IMR-90 (cell line): ENCODE results near the gene TRPM3. TPM values are rescaled to one million over a fixed set of nuclear protein-coding genes. Genes with fewer than 3 reads are reported as not detected.

Experiments
- ATAC-seq: fragments of 200-7000 bp; cut with Tn5 transposase; 2 replicates; pipeline ENCODE4 v1.9.1; 2020; ENCODE audit warnings: low read depth, mild to moderate bottlenecking, moderate library complexity
- BruUV-seq: library from RNA; stranded (reverse); fragments of 400-500 nt; replicated peaks from 2 replicates; lab custom pipeline; 2021; lab: Mats Ljungman, UMichigan
- CTCF ChIA-PET: fragments of 300-600 bp; formaldehyde crosslinking; extraction: SDS; loops from one replicate; lab custom pipeline; 2021; ENCODE audit warnings: antibody characterized with exemption; lab: Yijun Ruan, JAX
- POLR2A ChIA-PET: fragments of 300-600 bp; sonication (Branson Sonifier 250); formaldehyde crosslinking; loops from one replicate; lab custom pipeline; 2022; ENCODE audit warnings: antibody characterized with exemption; ENCODE audit not compliant: unreplicated experiment; lab: Charles Lee
- DNase-seq: peaks from one replicate; pipeline ENCODE4 v3.0.0; 2013
- H2AFZ ChIP-seq: replicated peaks from 2 replicates; pipeline ENCODE3; 2013; ENCODE audit warnings: low read length, mild to moderate bottlenecking; ENCODE audit not compliant: poor library complexity
- H2AK5ac ChIP-seq: 2 replicates; pipeline ENCODE4 v1.6.1; 2013; ENCODE audit warnings: low read depth, low read length, inconsistent platforms
- H2AK9ac ChIP-seq: replicated peaks from 2 replicates; pipeline ENCODE3; 2013; ENCODE audit warnings: mild to moderate bottlenecking, low read depth, low read length, moderate library complexity; ENCODE audit not compliant: poor library complexity
- H2BK120ac ChIP-seq: 2 replicates; pipeline ENCODE4 v1.6.1; 2013; ENCODE audit warnings: low read depth, low read length, inconsistent platforms
- H2BK15ac ChIP-seq: 3 replicates; pipeline ENCODE4 v1.6.1; 2013; ENCODE audit warnings: low read depth, low read length, inconsistent platforms
- H2BK20ac ChIP-seq: 2 replicates; pipeline ENCODE4 v1.6.1; 2013; ENCODE audit warnings: low read depth, mild to moderate bottlenecking, inconsistent platforms, low read length, moderate library complexity
- H2BK5ac ChIP-seq: 2 replicates; pipeline ENCODE4 v1.6.1; 2013; ENCODE audit warnings: mild to moderate bottlenecking, low read depth, low read length, inconsistent platforms; ENCODE audit not compliant: poor library complexity, severe bottlenecking
- H3K14ac ChIP-seq: replicated peaks from 2 replicates; pipeline ENCODE4 v1.6.1; 2013; ENCODE audit warnings: low read depth, low read length, inconsistent platforms
- H3K18ac ChIP-seq: 2 replicates; pipeline ENCODE4 v1.6.1; 2013; ENCODE audit warnings: low read depth, low read length, control low read depth
- H3K23ac ChIP-seq: 2 replicates; pipeline ENCODE4 v1.6.1; 2013; ENCODE audit warnings: low read depth, low read length, inconsistent platforms
- H3K27ac ChIP-seq: 2 replicates; pipeline ENCODE4 v1.5.1; 2013; ENCODE audit warnings: mild to moderate bottlenecking, control low read depth, low read length; ENCODE audit not compliant: insufficient read depth
- H3K27me3 ChIP-seq: 2 replicates; pipeline ENCODE4 v1.6.1; 2013; ENCODE audit warnings: low read length; ENCODE audit not compliant: control insufficient read depth, insufficient read depth
- H3K36me3 ChIP-seq: 2 replicates; pipeline ENCODE4 v1.6.1; 2013; ENCODE audit warnings: low read length, mixed read lengths; ENCODE audit not compliant: control insufficient read depth, insufficient read depth
- H3K4ac ChIP-seq: 2 replicates; pipeline ENCODE4 v1.6.1; 2013; ENCODE audit warnings: low read depth, low read length, inconsistent platforms
- H3K4me1 ChIP-seq: 2 replicates; pipeline ENCODE4 v1.6.1; 2013; ENCODE audit warnings: low read length, mixed read lengths; ENCODE audit not compliant: control insufficient read depth, insufficient read depth
- H3K4me2 ChIP-seq: 2 replicates; pipeline ENCODE4 v1.6.1; 2013; ENCODE audit warnings: low read depth, mild to moderate bottlenecking, control low read depth, low read length, moderate library complexity
- H3K4me3 ChIP-seq: 2 replicates; pipeline ENCODE4 v1.5.1; 2013; ENCODE audit warnings: low read depth, mild to moderate bottlenecking, control low read depth, low read length, moderate library complexity; ENCODE audit not compliant: insufficient read depth
- H3K56ac ChIP-seq: 2 replicates; pipeline ENCODE4 v1.6.1; 2013; ENCODE audit warnings: low read length, inconsistent platforms; ENCODE audit not compliant: insufficient read depth; ENCODE audit errors: extremely low read depth
- H3K79me1 ChIP-seq, 2 experiments: 2 replicates each; pipeline ENCODE4 v1.6.1; 2013; ENCODE audit warnings: low read length in 2 of 2, inconsistent platforms in 1 of 2, low read depth in 1 of 2
- H3K9ac ChIP-seq: 2 replicates; pipeline ENCODE4 v1.6.1; 2013; ENCODE audit warnings: low read depth, low read length, control low read depth
- H3K9me1 ChIP-seq: 2 replicates; pipeline ENCODE4 v1.6.1; 2013; ENCODE audit warnings: low read length, inconsistent platforms; ENCODE audit not compliant: insufficient read depth
- H3K9me3 ChIP-seq: 2 replicates; pipeline ENCODE4 v1.6.1; 2013; ENCODE audit warnings: low read length; ENCODE audit not compliant: control insufficient read depth, insufficient read depth
- H4K20me1 ChIP-seq: 2 replicates; pipeline ENCODE4 v1.6.1; 2013; ENCODE audit warnings: low read length, inconsistent platforms; ENCODE audit not compliant: insufficient read depth
- H4K5ac ChIP-seq: 2 replicates; pipeline ENCODE4 v1.6.1; 2013; ENCODE audit warnings: mild to moderate bottlenecking, low read depth, low read length, control low read depth
- H4K8ac ChIP-seq, 2 experiments: 2 replicates each; pipeline ENCODE4 v1.6.1; 2013; ENCODE audit warnings: low read depth in 2 of 2, low read length in 2 of 2, control low read depth in 1 of 2, inconsistent platforms in 1 of 2
- H4K91ac ChIP-seq: 2 replicates; pipeline ENCODE4 v1.6.1; 2013; ENCODE audit warnings: low read depth, low read length, inconsistent platforms; ENCODE audit not compliant: insufficient read depth
- BHLHE40 ChIP-seq: fragments of 150-350 bp; IDR thresholded peaks from 2 replicates; pipeline ENCODE4 v1.6.1; 2016; ENCODE audit warnings: mild to moderate bottlenecking, low read depth, low read length
- CEBPB ChIP-seq: IDR thresholded peaks from 2 replicates; pipeline ENCODE4 v1.6.1; 2012; ENCODE audit warnings: low read depth, low read length, improper control_type of control experiment
- CHD1 ChIP-seq: IDR thresholded peaks from 2 replicates; pipeline ENCODE4 v1.6.1; 2012; ENCODE audit warnings: low read depth, low read length, improper control_type of control experiment
- MAFK ChIP-seq: IDR thresholded peaks from 2 replicates; pipeline ENCODE4 v1.6.1; 2012; ENCODE audit warnings: low read depth, low read length, improper control_type of control experiment
- MAZ ChIP-seq: IDR thresholded peaks from 2 replicates; pipeline ENCODE4 v1.6.1; 2012; ENCODE audit warnings: low read depth, mild to moderate bottlenecking, low read length, improper control_type of control experiment, moderate library complexity, borderline replicate concordance
- NFE2L2 ChIP-seq: fragments of 150-350 bp; IDR thresholded peaks from 2 replicates; pipeline ENCODE4 v1.6.1; 2016; ENCODE audit warnings: low read depth, mild to moderate bottlenecking, low read length
- POLR2A ChIP-seq: IDR thresholded peaks from 2 replicates; pipeline ENCODE4 v1.6.1; 2012; ENCODE audit warnings: mild to moderate bottlenecking, low read depth, low read length
- RAD21 ChIP-seq: IDR thresholded peaks from 2 replicates; pipeline ENCODE4 v1.6.1; 2012; ENCODE audit warnings: low read length, improper control_type of control experiment
- RCOR1 ChIP-seq: IDR thresholded peaks from 2 replicates; pipeline ENCODE4 v1.6.1; 2012; ENCODE audit warnings: mild to moderate bottlenecking, low read length, improper control_type of control experiment; ENCODE audit not compliant: insufficient replicate concordance
- SMC3 ChIP-seq: fragments of 150-350 bp; IDR thresholded peaks from 2 replicates; pipeline ENCODE4 v1.6.1; 2016; ENCODE audit warnings: low read depth, mild to moderate bottlenecking, antibody characterized with exemption, low read length, moderate library complexity
- WGBS, 2 experiments: methylation state at CpG; one replicate each; pipeline versions ENCODE4 v1.1.5 to v1.1.7; 2013; ENCODE audit warnings: missing lambda C conversion rate in 2 of 2; ENCODE audit not compliant: insufficient read length in 1 of 2; ENCODE audit errors: extremely low coverage in 2 of 2; 5-methylcytosine and 5-hydroxymethylcytosine counted together
- dilution Hi-C: fragments of 300-500 bp; cut with HindIII; formaldehyde crosslinking; loops from one replicate; pipeline ENCODE4 v1.14.3; 2018; ENCODE audit warnings: low sequenced_read_pairs; ENCODE audit not compliant: unreplicated experiment
- in situ Hi-C: fragments of 300-500 bp; cut with MboI; formaldehyde crosslinking; loops from 3 replicates; pipeline ENCODE4 v1.14.3; 2019; ENCODE audit warnings: low sequenced_read_pairs, inconsistent platforms, mixed read lengths
- intact Hi-C: fragments of 100-400 bp; cut with micrococcal nuclease; formaldehyde crosslinking; loops from 2 replicates; pipeline ENCODE4 v1.10.0; 2022
- polyA plus RNA-seq, 3 experiments: library from polyadenylated mRNA; depleted of rRNA; stranded (reverse); fragments of >200 nt; gene quantifications; 2 replicates each; pipeline ENCODE4 v1.2.3, GENCODE V29; 2012; ENCODE audit warnings: low replicate concordance in 1 of 3
- total RNA-seq: library from RNA; depleted of rRNA; stranded (reverse); fragments of >200 nt; gene quantifications from 2 replicates; pipeline ENCODE4 v1.2.3, GENCODE V29; 2012
- TF ChIP-seq, protein P1 (sequence below): conservative IDR thresholded peaks from 2 replicates; pipeline ENCODE4 v1.5.1; 2012; ENCODE audit warnings: mild to moderate bottlenecking, low read depth, low read length, improper control_type of control experiment
- TF ChIP-seq, protein P2 (sequence below): fragments of 150-350 bp; IDR thresholded peaks from 2 replicates; pipeline ENCODE4 v1.6.1; 2016; ENCODE audit warnings: low read depth, mild to moderate bottlenecking, low read length, moderate library complexity, borderline replicate concordance
- TF ChIP-seq, protein P3 (sequence below): fragments of 150-350 bp; IDR thresholded peaks from 2 replicates; pipeline ENCODE4 v1.6.1; 2017; ENCODE audit warnings: mild to moderate bottlenecking, antibody characterized with exemption, low read length, low read depth

TRPM3 gene
- total and polyA plus RNA-seq, 2 of the 4 experiments (the other 2 are of a cell fraction): not detected

DNA sequence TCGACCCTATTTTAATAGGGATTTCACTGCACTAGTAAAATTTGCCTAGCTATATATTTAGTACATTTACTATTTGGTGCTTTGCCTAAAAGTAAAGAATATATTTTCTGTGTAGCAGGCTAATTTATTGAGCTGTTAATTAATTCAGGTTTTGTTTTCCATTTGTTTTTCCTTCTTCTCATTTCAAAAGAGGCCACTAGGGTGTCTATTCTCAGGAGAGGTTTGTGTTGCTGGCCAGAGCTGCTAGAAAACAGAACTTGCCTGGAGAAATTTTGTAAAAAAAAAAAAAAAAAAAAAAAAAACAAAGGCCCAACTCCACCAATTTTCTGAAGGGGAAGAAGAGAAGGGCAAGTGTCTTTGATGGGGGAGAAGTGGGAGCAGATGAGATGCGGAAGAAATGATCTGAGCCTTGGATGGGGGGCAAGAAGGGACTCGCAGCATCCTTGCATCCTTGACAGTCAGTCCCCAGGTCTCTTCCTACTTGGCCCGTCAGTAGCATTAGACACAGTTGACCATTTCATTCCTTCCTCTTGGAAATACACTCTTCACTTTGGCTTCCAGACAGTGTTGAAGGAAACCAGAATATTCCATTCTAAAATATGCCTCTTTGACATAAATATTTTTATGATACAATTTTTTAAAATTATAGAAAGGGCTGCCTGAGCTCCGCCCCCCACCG lies 318.5 kb downstream of the TRPM3 start:
- 69% methylated on average over 2 of the region's 6 CpGs; no CpG with 5 or more reads in 1 of the 2 experiments for WGBS, 2 experiments
- dilution Hi-C loops: no loop called here

More for the DNA sequence above, 318.5 kb downstream of the TRPM3 start:
- H3K56ac ChIP-seq: no peak overlapping the region
- H3K4ac ChIP-seq: no peak overlapping the region
- H3K27ac ChIP-seq: no peak overlapping the region
- no peak overlapping the region for H2BK120ac ChIP-seq
- H3K23ac ChIP-seq: no peak overlapping the region
- no peak overlapping the region for H2BK15ac ChIP-seq
- no TSS peak for BruUV-seq
- TF ChIP-seq MAFK (no peak), SMC3 (no peak), POLR2A (no peak), RCOR1 (no peak), MAZ (no peak), BHLHE40 (no peak), CEBPB (no peak), NFE2L2 (no peak), RAD21 (no peak), CHD1 (no peak)
- TF ChIP-seq, protein P1, sequence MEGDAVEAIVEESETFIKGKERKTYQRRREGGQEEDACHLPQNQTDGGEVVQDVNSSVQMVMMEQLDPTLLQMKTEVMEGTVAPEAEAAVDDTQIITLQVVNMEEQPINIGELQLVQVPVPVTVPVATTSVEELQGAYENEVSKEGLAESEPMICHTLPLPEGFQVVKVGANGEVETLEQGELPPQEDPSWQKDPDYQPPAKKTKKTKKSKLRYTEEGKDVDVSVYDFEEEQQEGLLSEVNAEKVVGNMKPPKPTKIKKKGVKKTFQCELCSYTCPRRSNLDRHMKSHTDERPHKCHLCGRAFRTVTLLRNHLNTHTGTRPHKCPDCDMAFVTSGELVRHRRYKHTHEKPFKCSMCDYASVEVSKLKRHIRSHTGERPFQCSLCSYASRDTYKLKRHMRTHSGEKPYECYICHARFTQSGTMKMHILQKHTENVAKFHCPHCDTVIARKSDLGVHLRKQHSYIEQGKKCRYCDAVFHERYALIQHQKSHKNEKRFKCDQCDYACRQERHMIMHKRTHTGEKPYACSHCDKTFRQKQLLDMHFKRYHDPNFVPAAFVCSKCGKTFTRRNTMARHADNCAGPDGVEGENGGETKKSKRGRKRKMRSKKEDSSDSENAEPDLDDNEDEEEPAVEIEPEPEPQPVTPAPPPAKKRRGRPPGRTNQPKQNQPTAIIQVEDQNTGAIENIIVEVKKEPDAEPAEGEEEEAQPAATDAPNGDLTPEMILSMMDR: no peak
- TF ChIP-seq, protein P2, sequence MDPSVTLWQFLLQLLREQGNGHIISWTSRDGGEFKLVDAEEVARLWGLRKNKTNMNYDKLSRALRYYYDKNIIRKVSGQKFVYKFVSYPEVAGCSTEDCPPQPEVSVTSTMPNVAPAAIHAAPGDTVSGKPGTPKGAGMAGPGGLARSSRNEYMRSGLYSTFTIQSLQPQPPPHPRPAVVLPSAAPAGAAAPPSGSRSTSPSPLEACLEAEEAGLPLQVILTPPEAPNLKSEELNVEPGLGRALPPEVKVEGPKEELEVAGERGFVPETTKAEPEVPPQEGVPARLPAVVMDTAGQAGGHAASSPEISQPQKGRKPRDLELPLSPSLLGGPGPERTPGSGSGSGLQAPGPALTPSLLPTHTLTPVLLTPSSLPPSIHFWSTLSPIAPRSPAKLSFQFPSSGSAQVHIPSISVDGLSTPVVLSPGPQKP: no peak
- TF ChIP-seq, protein P3, sequence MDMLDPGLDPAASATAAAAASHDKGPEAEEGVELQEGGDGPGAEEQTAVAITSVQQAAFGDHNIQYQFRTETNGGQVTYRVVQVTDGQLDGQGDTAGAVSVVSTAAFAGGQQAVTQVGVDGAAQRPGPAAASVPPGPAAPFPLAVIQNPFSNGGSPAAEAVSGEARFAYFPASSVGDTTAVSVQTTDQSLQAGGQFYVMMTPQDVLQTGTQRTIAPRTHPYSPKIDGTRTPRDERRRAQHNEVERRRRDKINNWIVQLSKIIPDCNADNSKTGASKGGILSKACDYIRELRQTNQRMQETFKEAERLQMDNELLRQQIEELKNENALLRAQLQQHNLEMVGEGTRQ: no peak
- ChIA-PET POLR2A (no interaction called here), CTCF (no interaction called here)
- H2AK9ac ChIP-seq: no peak overlapping the region
- H3K4me3 ChIP-seq: no peak overlapping the region
- H3K4me2 ChIP-seq: no peak overlapping the region
- H4K8ac ChIP-seq: no peak overlapping the region
- ATAC-seq: no peak
- no peak overlapping the region for H3K9ac ChIP-seq
- no peaks in the 10 kb centered on the region for H3K79me1 ChIP-seq
- H4K20me1 ChIP-seq: no peaks in the 10 kb centered on the region
- H2BK20ac ChIP-seq: no peak overlapping the region
- DNase-seq: no peak
- intact Hi-C loops (no loop called here), in situ Hi-C loops (no loop called here)
- no peak overlapping the region for H3K14ac ChIP-seq
- no peaks in the 10 kb centered on the region for H3K9me1 ChIP-seq
- H2BK5ac ChIP-seq: no peak overlapping the region
- H2AK5ac ChIP-seq: no peak overlapping the region
- no peak overlapping the region for H4K91ac ChIP-seq
- no peaks in the 10 kb centered on the region for H3K4me1 ChIP-seq
- H3K18ac ChIP-seq: no peak overlapping the region
- no peak overlapping the region for H4K5ac ChIP-seq
- H3K36me3 ChIP-seq: no peaks in the 10 kb centered on the region
- H2AFZ ChIP-seq: no peak overlapping the region
- no peaks in the 10 kb centered on the region for H3K27me3 ChIP-seq
- no peaks in the 10 kb centered on the region for H3K9me3 ChIP-seq
